CD4-positive, alpha-beta T cell treated with Interferon gamma for 1 hour (primary cell): ENCODE data around the gene CTTNBP2.

Experiments used
- DNase-seq: peaks from one replicate; pipeline ENCODE4 v3.0.0-alpha.2; 2020

CTTNBP2 gene

GRCh38 chr7:117873310-117874190 lies at the start of gene CTTNBP2:
CTTNBP2 (minus strand) TSS chr7:117873441; CDS start chr7:117873415, 26 bp downstream.
- no peak for DNase-seq

- no peak for DNase-seq
Observed at GRCh38 chr7:117916309-117916708, 43.1 kb upstream of the CTTNBP2 start.

- no peak for DNase-seq
Observed at GRCh38 chr7:117912421-117912820, 39.2 kb upstream of the CTTNBP2 start.

- DNase-seq: no peak
Observed at GRCh38 chr7:117908031-117908795, 35.0 kb upstream of the CTTNBP2 start.

- no peak for DNase-seq
Observed at GRCh38 chr7:117907049-117907640, 33.9 kb upstream of the CTTNBP2 start.

- DNase-seq: no peak
Observed at GRCh38 chr7:117902314-117902889, 29.2 kb upstream of the CTTNBP2 start.

- no peak for DNase-seq
Observed at GRCh38 chr7:117901089-117901797, 28.0 kb upstream of the CTTNBP2 start.

- DNase-seq: no peak
Observed at GRCh38 chr7:117896339-117896738, 23.1 kb upstream of the CTTNBP2 start.

GRCh38 chr7:117895276-117895675 lies 22.0 kb upstream of the CTTNBP2 start:
- no peak for DNase-seq

- no peak for DNase-seq
Observed at GRCh38 chr7:117894037-117894436, 20.8 kb upstream of the CTTNBP2 start.

- no peak for DNase-seq
Observed at GRCh38 chr7:117892821-117893220, 19.6 kb upstream of the CTTNBP2 start.

- DNase-seq: no peak
Observed at GRCh38 chr7:117889611-117890010, 16.4 kb upstream of the CTTNBP2 start.

GRCh38 chr7:117888627-117889026 lies 15.4 kb upstream of the CTTNBP2 start:
- DNase-seq: no peak

- no peak for DNase-seq
Observed at GRCh38 chr7:117882594-117882993, 9.4 kb upstream of the CTTNBP2 start.

- no peak for DNase-seq
Observed at GRCh38 chr7:117876761-117877160, 3.5 kb upstream of the CTTNBP2 start.

GRCh38 chr7:117875566-117875965 lies 2.3 kb upstream of the CTTNBP2 start:
- DNase-seq: no peak

- DNase-seq: no peak
Observed at GRCh38 chr7:117874191-117874700, 1.0 kb upstream of the CTTNBP2 start.

- no peak for DNase-seq
Observed at GRCh38 chr7:117872561-117873309, 506 bp downstream of the CTTNBP2 start.

- no peak for DNase-seq
Observed at GRCh38 chr7:117871778-117872538, 1.3 kb downstream of the CTTNBP2 start.

- no peak for DNase-seq
Observed at GRCh38 chr7:117871401-117871777, 1.9 kb downstream of the CTTNBP2 start.
